SU-DHL-6 (cell line): Measurements from ENCODE around the gene TTC39B.

Source experiments
- H2AFZ ChIP-seq: fragments of 200-600 bp; sonication (generic); 2 replicates; pipeline ENCODE4 v1.6.1; 2014; ENCODE audit warnings: low read depth, mild to moderate bottlenecking, moderate library complexity, mixed read lengths, antibody characterized with exemption, low read length; ENCODE audit not compliant: severe bottlenecking
- H3F3A ChIP-seq: fragments of 200-600 bp; shearing (Covaris generic); 2 replicates; pipeline ENCODE4 v1.6.0; 2016; ENCODE audit warnings: antibody characterized with exemption, mild to moderate bottlenecking; ENCODE audit not compliant: insufficient read depth
- H3K27ac ChIP-seq: fragments of 200-600 bp; sonication (generic); 2 replicates; pipeline ENCODE4 v1.5.1; 2016; ENCODE audit warnings: low read depth, mild to moderate bottlenecking, low read length, moderate library complexity, mixed read lengths
- H3K27me3 ChIP-seq: fragments of 200-600 bp; sonication (generic), shearing (Covaris generic); 2 replicates; pipeline ENCODE4 v1.6.0; 2014; ENCODE audit warnings: mild to moderate bottlenecking, low read length
- H3K36me3 ChIP-seq: fragments of 200-600 bp; sonication (generic); 2 replicates; pipeline ENCODE4 v1.6.1; 2014; ENCODE audit warnings: mild to moderate bottlenecking, low read length, mixed read lengths
- H3K4me2 ChIP-seq: fragments of 300-600, 200-600 bp; shearing (Covaris generic), sonication (generic); 2 replicates; pipeline ENCODE4 v1.6.0; 2014; ENCODE audit warnings: low read length, low read depth, mild to moderate bottlenecking; ENCODE audit not compliant: poor library complexity, severe bottlenecking
- H3K4me3 ChIP-seq: fragments of 200-600 bp; sonication (generic); 2 replicates; pipeline ENCODE4 v1.5.1; 2014; ENCODE audit warnings: antibody characterized with exemption, low read length, mild to moderate bottlenecking, mixed read lengths; ENCODE audit not compliant: insufficient read depth, poor library complexity, severe bottlenecking
- H3K79me2 ChIP-seq: fragments of 200-600 bp; sonication (generic); 2 replicates; pipeline ENCODE4 v1.6.1; 2014; ENCODE audit warnings: mild to moderate bottlenecking, low read length, moderate library complexity; ENCODE audit not compliant: insufficient read depth
- H3K9ac ChIP-seq: fragments of 200-600 bp; sonication (generic); 2 replicates; pipeline ENCODE4 v1.7.0; 2014; ENCODE audit warnings: mild to moderate bottlenecking, low read length
- H3K9me2 ChIP-seq: fragments of 200-600 bp; sonication (generic); replicated peaks from 2 replicates; pipeline ENCODE4 v1.6.1; 2014; ENCODE audit warnings: low read length; ENCODE audit not compliant: insufficient read depth
- H3K9me3 ChIP-seq: fragments of 200-600 bp; sonication (generic); 2 replicates; pipeline ENCODE4 v1.6.1; 2014; ENCODE audit warnings: low read length, mixed read lengths; ENCODE audit not compliant: insufficient read depth
- H4K20me1 ChIP-seq: fragments of 200-600 bp; sonication (generic); 2 replicates; pipeline ENCODE4 v1.6.1; 2014; ENCODE audit warnings: low read depth, mild to moderate bottlenecking, antibody characterized with exemption, low read length, moderate library complexity, mixed read lengths
- CTCF ChIP-seq: fragments of 200-600 bp; sonication (generic); IDR thresholded peaks from one replicate; pipeline ENCODE4 v1.5.1; 2017; ENCODE audit warnings: antibody characterized with exemption, mild to moderate bottlenecking, low read length, moderate library complexity; ENCODE audit not compliant: insufficient read depth, poor library complexity, severe bottlenecking
- EZH2phosphoT487 ChIP-seq: fragments of 200-600 bp; sonication (generic), shearing (Covaris generic); conservative IDR thresholded peaks from 2 replicates; pipeline ENCODE4 v1.6.1; 2018; ENCODE audit warnings: mild to moderate bottlenecking, antibody characterized with exemption, low read length, moderate library complexity, mixed read lengths

TTC39B gene

GRCh38 chr9:15222313-15222712 lies 84.7 kb downstream of the TTC39B start:
- no peak for TF ChIP-seq EZH2phosphoT487
- no peak for TF ChIP-seq CTCF
- no peaks in the 10 kb centered on the region for H3K36me3 ChIP-seq
- no peaks in the 10 kb centered on the region for H3K9me2 ChIP-seq
- H3K4me3 ChIP-seq = no peak overlapping the region
- H3F3A ChIP-seq = no peaks in the 10 kb centered on the region
- H3K27me3 ChIP-seq = no peaks in the 10 kb centered on the region
- no peak overlapping the region for H3K9ac ChIP-seq
- H3K79me2 ChIP-seq = no peaks in the 10 kb centered on the region
- no peak overlapping the region for H3K4me2 ChIP-seq
- H2AFZ ChIP-seq = no peak overlapping the region
- no peaks in the 10 kb centered on the region for H4K20me1 ChIP-seq
- no peaks in the 10 kb centered on the region for H3K9me3 ChIP-seq
- H3K27ac ChIP-seq = no peak overlapping the region

GRCh38 chr9:15221746-15222145 lies 85.3 kb downstream of the TTC39B start:
- no peak overlapping the region for H3K9ac ChIP-seq
- no peak for TF ChIP-seq EZH2phosphoT487
- no peak for TF ChIP-seq CTCF
- H3K9me2 ChIP-seq = no peaks in the 10 kb centered on the region
- no peaks in the 10 kb centered on the region for H3K36me3 ChIP-seq
- H3K27me3 ChIP-seq = no peaks in the 10 kb centered on the region
- no peaks in the 10 kb centered on the region for H3K9me3 ChIP-seq
- no peak overlapping the region for H3K4me2 ChIP-seq
- H3K27ac ChIP-seq = no peak overlapping the region
- no peaks in the 10 kb centered on the region for H3F3A ChIP-seq
- H3K79me2 ChIP-seq = no peaks in the 10 kb centered on the region
- H4K20me1 ChIP-seq = no peaks in the 10 kb centered on the region
- no peak overlapping the region for H2AFZ ChIP-seq
- no peak overlapping the region for H3K4me3 ChIP-seq

- Histone ChIP-seq H3F3A (no peaks in the 10 kb centered on the region), H3K9me3 (no peaks in the 10 kb centered on the region), H3K27me3 (no peaks in the 10 kb centered on the region), H3K4me2 (no peak overlapping the region), H4K20me1 (no peaks in the 10 kb centered on the region), H3K9me2 (no peaks in the 10 kb centered on the region), H3K27ac (no peak overlapping the region), H3K9ac (no peak overlapping the region), H3K36me3 (no peaks in the 10 kb centered on the region), H3K4me3 (no peak overlapping the region), H3K79me2 (no peaks in the 10 kb centered on the region), H2AFZ (no peak overlapping the region)
- TF ChIP-seq CTCF (no peak), EZH2phosphoT487 (no peak)
Observed at GRCh38 chr9:15220658-15221318, 86.2 kb downstream of the TTC39B start.
